ENCODE results near the gene AGA. TPM values are rescaled to one million over a fixed set of nuclear protein-coding genes. Genes with fewer than 3 reads are reported as not detected.

The AGA gene
- total RNA-seq, 1 donor from 2014 or later: 20.5 TPM

DNA sequence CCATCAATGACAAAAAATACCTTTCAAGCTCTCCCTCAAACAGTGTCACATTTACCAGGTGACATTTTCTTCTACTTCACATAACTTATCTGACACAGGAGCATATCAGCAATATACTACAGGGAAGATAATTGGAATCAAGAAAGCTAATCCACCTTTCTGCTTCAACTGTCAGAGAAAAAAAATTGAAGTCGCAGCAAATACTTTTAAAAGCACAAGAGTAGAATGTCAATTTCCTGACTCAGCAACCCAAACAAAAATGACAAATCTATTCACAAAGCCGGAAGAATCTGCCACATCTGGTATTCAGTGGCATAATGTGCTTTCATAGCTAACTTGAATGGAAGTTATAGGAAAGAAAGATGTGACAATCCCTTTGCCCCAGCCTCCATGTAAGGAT is 36.7 kb downstream of the AGA start:
- Mint-ChIP-seq H3K27me3 (no peaks in the 10 kb centered on the region), H3K9me3 (ENCODE audit: low read depth) (peaks cover 19% of the 10 kb centered on the region), H3K4me1 (ENCODE audit: low read depth) (peaks cover 40% of the 10 kb centered on the region), H3K27ac (no peak overlapping the region), H3K36me3 (ENCODE audit: insufficient read depth) (peaks cover 5% of the 10 kb centered on the region), H3K4me3 (ENCODE audit: low read depth) (no peak overlapping the region)
- TF ChIP-seq, protein P1, sequence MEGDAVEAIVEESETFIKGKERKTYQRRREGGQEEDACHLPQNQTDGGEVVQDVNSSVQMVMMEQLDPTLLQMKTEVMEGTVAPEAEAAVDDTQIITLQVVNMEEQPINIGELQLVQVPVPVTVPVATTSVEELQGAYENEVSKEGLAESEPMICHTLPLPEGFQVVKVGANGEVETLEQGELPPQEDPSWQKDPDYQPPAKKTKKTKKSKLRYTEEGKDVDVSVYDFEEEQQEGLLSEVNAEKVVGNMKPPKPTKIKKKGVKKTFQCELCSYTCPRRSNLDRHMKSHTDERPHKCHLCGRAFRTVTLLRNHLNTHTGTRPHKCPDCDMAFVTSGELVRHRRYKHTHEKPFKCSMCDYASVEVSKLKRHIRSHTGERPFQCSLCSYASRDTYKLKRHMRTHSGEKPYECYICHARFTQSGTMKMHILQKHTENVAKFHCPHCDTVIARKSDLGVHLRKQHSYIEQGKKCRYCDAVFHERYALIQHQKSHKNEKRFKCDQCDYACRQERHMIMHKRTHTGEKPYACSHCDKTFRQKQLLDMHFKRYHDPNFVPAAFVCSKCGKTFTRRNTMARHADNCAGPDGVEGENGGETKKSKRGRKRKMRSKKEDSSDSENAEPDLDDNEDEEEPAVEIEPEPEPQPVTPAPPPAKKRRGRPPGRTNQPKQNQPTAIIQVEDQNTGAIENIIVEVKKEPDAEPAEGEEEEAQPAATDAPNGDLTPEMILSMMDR (IDR thresholded peaks at IDR 0.05; ENCODE audit: unreplicated experiment): no peak
- no peak for DNase-seq (ENCODE audit: low spot score, unreplicated experiment)

DNA sequence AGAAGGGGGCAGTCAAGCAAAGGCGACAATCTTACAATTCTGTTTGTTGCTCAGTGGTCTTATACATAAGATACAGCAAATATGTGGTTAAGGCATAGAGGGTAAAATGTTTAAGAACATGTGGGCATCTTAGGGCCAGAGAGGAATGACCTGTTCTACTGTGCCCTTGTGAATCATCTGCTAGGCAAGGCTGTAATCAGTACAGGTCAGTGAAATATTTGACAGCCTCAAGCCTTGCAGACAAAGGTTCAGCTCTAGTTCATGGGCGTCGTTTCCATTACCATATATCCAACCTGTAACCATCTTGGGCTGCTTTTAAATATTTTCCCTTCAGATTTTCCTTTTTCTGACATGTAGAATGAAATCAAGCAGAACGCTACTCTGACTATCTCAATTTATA is 37.3 kb downstream of the AGA start:
- Mint-ChIP-seq H3K27me3 (no peaks in the 10 kb centered on the region), H3K4me1 (ENCODE audit: low read depth) (peaks cover 39% of the 10 kb centered on the region), H3K36me3 (ENCODE audit: insufficient read depth) (peaks cover 5% of the 10 kb centered on the region), H3K4me3 (ENCODE audit: low read depth) (no peak overlapping the region), H3K27ac (no peak overlapping the region), H3K9me3 (ENCODE audit: low read depth) (peaks cover 21% of the 10 kb centered on the region)
- DNase-seq (ENCODE audit: low spot score, unreplicated experiment): no peak
- TF ChIP-seq, protein P1 (IDR thresholded peaks at IDR 0.05; ENCODE audit: unreplicated experiment): no peak

DNA sequence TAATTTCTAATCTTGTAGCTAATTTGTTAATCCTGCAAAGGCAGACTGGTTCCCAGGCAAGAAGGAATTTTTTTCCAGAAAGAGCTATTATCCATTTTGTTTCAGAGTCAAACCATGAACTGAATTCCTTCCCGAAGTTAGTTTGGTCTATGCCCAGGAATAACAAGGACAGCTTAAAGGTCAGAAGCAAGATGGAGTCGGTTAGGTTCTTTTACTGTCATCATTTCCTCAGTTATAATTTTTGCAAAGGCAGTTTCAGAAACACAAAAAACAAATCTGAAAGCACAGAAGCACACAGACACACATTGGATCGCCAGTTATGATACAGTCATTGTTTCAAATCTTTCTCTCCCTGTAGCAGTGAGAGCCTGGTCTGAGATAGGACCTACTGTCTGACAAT is 37.9 kb downstream of the AGA start:
- Mint-ChIP-seq H3K27ac (no peak overlapping the region), H3K36me3 (ENCODE audit: insufficient read depth) (peaks cover 4% of the 10 kb centered on the region), H3K27me3 (no peaks in the 10 kb centered on the region), H3K9me3 (ENCODE audit: low read depth) (peaks cover 16% of the 10 kb centered on the region), H3K4me3 (ENCODE audit: low read depth) (no peak overlapping the region), H3K4me1 (ENCODE audit: low read depth) (peaks cover 39% of the 10 kb centered on the region)
- no peak for DNase-seq (ENCODE audit: low spot score, unreplicated experiment)
- TF ChIP-seq, protein P1 (IDR thresholded peaks at IDR 0.05; ENCODE audit: unreplicated experiment): no peak

DNA sequence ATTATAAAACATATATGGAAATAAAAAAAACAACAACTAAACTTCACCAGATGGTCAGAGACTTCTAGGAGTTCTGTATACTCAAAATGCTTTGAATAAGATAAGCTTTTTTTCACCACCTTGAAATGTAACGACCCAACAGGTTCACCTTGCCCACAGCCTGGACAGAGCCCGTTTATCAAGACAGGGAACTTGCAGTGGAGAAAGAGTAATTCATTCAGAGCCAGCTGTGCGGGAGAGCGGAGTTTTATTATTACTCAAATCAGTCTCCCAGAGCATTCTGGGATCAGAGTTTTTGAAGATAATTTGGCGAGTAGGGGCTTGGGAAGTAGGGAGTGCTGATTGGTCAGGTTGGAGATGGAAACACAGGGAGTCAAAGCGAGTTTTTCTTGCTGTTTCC is 38.5 kb downstream of the AGA start:
- Mint-ChIP-seq H3K9me3 (ENCODE audit: low read depth) (peaks cover 10% of the 10 kb centered on the region), H3K27me3 (no peaks in the 10 kb centered on the region), H3K4me1 (ENCODE audit: low read depth) (peaks cover 39% of the 10 kb centered on the region), H3K27ac (peak overlapping the region; percentile 53), H3K4me3 (ENCODE audit: low read depth) (no peak overlapping the region), H3K36me3 (ENCODE audit: insufficient read depth) (peaks cover 4% of the 10 kb centered on the region)
- TF ChIP-seq, protein P1 (IDR thresholded peaks at IDR 0.05; ENCODE audit: unreplicated experiment): no peak
- no peak for DNase-seq (ENCODE audit: low spot score, unreplicated experiment)

DNA sequence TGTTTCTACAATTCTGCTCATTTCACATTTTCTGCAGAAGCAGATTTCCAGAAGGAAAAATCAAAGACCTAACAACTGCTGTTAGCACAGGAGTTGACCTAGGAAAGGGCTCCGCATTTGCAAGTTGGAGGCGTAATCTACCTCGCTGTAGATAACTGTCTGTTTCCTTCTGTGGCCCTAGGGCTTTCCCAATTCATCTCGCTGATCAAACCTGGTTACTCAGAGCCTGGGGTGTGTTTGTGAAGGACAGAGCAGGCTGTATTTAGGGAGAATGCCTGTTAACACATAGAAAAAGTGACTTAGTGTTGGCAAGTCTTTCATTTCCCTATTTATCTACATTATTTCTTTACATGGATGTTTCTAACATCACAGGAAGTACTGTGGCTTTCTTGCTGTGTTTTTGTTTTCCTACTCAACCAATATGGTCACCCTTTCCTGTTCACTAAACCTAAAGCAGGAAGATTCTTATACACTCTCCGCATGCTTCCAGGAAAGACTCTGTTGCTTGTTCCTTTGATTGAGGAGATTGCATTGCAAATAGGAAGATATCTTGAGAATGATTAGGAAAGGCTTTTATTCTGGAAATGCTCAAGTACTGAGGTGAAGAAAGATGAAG is 40.5 kb downstream of the AGA start:
- H3K4me1 Mint-ChIP-seq (ENCODE audit: low read depth): peaks cover 38% of the 10 kb centered on the region
- DNase-seq (ENCODE audit: low spot score, unreplicated experiment): no peak
- no peaks in the 10 kb centered on the region for H3K36me3 Mint-ChIP-seq (ENCODE audit: insufficient read depth)
- H3K27me3 Mint-ChIP-seq: no peaks in the 10 kb centered on the region
- no peak overlapping the region for H3K4me3 Mint-ChIP-seq (ENCODE audit: low read depth)
- peaks cover 11% of the 10 kb centered on the region for H3K9me3 Mint-ChIP-seq (ENCODE audit: low read depth)
- TF ChIP-seq, protein P1 (IDR thresholded peaks at IDR 0.05; ENCODE audit: unreplicated experiment): no peak
- H3K27ac Mint-ChIP-seq: no peak overlapping the region

Measured in progenitor cell of endocrine pancreas (in vitro differentiated cells).